ENCODE results near the gene GP2.

Gene GP2

DNA sequence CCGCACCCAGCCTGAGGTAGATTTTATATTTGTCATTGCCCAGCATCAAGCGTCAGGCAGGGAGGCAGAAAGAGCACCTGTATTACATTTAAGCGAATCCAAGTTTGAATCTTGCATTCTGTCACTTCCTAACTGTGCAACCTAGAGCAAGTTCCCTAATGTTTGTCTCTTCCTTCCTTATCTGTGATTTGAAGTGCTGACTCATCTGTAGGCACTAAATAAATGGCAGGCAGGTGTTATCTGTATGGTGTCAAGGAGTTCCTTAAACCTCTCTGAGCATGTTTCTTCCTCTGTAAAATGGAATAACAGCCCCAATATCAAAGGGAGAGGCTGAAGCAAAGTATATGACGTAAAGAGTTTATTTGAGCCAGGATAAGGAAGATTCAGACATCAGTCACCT is 24.3 kb downstream of the GP2 start:
- no peak for FAIRE-seq

DNA sequence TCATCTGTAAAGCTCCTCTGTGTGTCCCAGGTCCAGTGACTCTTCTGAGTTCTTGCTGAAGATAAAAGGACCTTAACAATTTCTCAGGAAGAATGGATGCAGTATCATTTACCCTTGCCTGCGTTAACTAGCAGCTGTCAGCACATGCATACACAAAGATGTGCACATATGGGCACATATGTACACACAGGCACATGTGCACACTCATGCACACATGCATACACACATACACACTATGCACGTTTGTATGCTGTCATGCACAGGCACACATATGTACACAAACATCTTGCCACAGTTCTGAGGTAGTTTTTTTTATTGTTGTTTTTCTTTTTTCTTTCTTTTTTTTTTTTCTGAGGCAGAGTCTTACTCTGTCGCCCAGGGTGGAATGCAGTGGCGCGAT is 24.9 kb downstream of the GP2 start:
- no peak for FAIRE-seq

DNA sequence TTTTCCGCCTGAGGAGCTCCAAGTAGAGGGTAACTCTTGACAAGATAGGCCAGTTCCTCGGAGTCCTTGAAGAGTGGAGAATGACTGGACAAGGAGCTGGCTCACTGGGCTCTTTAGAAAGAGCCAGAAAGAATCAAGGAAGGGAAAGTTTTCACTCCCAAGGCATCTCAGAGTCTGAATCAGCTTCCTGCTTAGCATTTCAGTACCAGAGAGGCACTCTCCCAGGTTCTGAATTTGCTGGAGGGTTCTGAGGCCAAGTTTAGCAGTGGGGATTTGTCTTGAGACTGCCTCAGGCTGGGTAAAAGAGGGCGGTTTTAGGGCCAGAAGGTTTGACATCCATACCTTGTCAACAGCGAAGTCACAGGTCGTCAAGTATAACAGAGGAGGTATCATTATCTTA is 25.5 kb downstream of the GP2 start:
- FAIRE-seq = no peak

DNA sequence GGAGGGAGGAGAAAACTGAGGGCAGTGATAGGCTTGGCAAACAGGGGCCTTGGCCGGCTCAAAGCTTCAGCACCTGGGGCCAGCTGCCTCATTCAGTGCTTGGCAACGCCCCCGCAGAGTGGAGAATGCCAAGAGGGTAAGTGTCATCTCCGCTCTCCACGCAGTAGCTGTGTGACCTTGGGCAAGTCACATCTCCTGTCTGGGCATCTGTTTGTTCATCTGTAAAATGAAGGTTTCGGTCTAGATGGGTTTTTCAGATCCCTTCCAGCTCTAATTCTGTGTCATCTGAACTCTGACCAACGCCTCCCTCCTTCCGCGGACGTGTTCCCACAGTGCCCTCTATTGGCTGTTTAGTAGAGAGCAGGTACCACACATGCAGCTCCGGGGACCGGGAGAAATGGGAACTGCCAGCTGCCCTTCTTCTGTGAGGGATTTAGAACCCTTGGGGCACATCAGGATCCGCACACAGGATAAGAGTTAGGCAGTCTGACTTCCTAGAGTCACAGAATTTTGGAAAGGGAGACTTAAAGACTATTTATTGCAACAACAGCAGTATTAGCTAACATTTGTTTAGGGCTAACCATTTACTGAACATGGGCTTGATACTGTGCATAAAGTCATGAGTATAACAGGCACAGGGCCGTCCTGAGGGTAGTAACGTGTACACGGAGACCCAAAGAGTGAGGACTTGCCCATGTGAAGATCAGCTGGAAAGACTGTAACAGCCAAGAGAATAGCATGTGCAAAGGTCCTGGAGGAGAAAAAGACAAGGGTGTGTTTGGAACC is 26.8 kb downstream of the GP2 start:
- no peak for FAIRE-seq

DNA sequence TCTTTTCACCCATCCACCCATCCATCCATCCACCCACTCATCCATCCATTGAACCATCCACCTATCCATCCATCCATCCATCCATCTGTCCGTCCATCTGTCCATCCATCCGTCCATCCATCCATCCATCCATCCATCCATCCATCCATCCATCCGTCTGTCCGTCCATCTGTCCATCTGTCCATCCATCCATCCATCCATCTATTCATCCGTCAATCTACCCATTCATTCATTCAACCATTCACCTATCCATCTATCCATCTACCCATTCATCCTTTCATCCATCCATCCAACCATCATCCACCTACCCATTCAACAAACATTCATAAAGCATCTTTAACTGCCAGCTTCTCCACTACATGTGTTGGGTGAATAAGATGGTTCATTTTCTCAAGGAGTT is 28.9 kb downstream of the GP2 start:
- FAIRE-seq = no peak

DNA sequence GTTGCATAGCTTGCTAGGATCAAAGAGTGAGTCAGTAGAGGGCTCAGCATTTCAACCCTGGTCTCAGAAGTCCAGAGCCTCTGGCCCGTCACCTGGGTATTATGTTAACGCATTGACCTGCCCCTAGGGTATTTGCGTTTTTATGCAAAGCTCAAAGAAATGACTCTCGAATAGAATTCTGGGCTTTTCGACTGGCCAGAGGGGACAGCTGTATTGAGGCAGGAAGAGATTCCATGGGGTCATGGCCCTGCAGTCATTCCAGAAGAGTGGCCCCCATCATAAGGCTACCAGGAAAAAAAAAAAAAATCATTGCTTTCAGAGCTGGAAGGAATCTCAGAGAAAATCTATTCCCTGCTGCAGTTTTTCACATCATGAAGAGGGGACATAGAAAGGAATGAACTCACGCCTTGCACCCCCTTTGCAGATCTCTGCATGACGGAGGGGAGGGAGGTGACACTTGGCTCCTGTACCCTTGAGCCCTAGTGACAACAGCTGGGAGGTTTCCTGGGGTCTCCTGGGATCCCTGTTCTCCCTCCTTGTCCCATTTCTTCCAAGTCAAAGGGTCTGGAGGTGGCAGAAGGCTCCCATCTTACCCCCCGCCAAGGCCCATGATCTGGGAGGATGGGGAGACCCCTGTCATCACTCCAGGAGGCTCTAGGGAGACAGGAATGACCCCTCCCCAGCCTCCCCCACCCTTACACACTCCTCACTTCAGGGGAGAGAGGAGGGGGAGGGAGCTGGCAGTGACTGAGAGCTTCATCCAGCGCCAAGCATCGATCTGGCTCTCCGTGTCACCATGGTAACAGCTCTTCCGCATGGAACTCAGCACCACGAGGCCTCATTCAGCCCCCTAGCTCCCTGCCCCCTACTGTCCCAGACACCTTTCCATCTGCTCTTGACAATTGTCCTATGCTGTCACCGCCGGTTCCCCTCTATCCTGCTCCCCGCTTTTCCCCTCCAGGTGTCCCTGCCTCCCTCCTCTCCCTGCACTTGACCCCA is 35.8 kb downstream of the GP2 start:
- no peak for FAIRE-seq

DNA sequence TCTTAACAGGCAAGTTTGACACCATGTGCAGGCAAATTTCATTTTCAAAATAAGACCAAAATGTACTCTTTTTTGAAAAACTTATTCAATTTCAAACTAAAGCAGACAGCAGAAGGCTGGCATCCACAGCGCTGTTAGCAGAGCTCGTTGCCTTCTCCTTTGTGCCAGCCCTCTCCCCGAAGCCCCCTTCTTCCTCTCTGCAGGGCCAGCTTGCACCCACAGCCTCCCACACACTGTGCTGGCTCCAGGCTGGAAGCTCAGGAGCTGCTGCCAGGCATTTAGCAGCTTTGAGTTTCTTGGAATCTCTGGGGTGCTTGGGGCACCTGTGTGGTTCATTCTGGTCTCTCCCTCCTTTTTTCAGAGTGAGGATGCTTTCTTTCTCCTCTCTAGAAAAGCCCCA is 37.7 kb downstream of the GP2 start:
- no peak for FAIRE-seq

DNA sequence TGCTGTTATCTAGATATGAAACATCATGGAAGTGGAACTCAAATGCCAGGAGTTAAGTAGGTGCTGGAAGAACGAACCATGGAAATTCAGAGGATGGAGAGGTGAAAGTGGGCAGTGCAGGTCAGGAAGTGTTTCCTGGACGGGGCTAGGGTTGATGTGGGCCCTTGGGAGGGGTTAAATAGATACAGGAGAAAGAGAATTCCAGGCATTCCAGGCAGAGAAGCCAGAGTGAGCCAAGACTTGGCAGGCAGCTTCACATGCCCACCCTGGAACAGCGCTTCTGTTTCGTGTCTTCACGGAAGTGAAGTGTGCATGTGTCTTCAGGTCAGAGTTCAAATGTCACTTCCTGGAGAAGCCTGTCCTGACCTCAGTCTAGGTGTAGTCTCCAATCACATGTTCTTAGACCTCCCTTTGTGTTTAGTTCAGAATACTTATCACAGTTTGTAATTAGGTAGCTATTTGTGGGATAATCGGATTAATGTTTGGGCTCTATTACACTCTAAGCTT is 41.3 kb downstream of the GP2 start:
- FAIRE-seq = no peak

DNA sequence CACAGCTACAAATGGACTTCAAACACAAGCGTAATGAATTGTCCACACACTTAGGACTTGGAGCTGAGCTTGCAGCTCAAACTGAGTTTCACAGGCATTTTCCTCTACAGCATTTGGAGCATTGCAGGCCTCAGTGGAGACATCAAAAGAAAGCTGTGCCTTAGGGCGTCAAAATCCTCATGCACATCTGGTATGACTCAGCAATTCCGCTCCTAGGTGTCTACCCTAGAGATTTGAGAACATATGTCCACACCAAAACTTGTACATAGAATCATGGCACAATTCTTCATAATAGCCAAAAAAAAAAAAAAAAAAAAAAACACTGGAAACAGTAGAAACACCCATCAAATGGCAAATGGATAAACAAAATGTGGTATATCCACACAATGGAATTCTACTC is 47.1 kb downstream of the GP2 start:
- no peak for FAIRE-seq

DNA sequence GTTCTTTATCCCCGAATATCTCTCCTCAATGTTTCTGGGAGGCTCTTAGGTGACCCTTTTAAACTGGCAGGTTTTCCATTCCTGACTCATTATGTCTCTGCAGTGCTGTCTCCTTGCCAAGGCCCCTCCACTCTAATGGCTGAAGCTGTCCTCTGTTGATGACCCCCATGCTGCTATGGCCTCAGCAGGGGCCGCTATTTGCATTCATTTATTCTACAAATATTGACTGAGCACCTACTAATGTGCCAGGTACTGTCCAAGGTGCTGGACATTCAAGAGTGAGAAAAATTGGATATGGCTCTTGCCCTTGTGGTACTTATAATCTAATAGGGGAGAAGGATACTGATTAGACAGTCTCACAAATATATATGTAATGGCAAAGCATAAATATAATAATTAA is 55.4 kb downstream of the GP2 start:
- no peak for FAIRE-seq

DNA sequence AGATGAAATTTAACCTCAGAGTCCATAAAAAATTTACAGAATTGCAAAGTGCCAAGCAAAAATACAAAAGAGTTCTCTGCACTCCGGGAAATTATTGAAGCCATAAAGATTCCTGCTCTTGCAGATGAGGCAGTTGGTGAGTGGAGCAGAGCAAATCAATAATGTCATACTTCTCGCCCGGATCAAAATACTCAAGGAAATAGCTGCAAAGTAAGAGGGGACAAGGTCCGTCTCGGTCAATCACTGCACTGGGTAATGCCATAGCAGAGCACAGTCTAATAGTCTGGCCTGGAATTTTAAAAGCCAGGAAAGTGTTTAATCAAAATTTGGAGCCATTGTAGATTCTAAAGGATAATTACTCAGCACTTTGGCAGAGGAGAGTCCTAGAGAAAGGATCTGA is 58.9 kb downstream of the GP2 start:
- no peak for FAIRE-seq

DNA sequence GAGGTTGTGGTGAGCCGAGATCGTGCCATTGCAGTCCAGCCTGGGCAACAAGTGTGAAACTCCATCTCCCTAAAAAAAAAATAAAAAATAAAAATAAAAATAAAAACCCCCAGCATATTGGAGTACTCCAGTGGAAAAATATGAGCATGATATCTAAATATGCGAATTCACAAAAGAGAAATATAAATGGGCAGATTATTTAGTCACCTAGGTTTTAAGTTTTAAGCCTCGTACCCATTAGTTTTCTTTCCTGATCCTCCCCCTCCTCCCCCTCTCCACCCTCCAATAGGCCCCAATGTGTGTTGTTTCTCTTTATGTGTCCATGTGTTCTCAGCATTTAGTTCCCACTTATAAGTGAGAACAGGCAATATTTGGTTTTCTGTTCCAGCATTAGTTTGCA is 62.3 kb downstream of the GP2 start:
- FAIRE-seq = no peak

DNA sequence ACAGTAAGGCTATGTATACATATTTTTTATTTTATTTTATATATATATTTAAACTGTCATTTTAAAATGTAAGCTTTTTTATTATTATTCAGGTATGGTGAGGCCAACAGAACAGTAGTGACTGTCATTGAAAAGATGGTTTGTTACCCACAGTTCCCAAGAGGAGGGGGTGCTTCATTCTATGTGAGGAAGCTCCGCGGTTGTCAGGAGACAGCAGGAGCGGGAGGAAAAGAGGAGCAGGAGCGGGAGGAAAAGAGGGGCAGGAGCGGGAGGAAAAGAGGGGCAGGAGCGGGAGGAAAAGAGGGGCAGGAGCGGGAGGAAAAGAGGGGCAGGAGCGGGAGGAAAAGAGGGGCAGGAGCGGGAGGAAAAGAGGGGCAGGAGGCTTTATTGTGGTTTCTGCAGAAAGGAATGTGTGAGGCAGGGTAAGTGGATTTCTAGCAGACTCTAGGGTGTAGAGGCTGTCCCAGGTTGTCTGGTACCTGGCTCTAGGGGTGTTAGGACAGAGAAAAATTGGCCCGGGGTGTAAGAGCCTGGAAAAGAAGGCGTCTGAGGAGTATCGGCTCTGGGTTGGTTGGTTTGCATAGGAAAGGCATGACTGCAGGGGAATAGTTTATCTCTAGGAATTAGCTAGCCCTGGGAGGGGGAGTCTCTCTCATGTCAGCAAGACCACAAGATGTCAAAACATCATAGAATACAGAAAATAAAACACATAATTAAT is 64.0 kb downstream of the GP2 start:
- no peak for FAIRE-seq

DNA sequence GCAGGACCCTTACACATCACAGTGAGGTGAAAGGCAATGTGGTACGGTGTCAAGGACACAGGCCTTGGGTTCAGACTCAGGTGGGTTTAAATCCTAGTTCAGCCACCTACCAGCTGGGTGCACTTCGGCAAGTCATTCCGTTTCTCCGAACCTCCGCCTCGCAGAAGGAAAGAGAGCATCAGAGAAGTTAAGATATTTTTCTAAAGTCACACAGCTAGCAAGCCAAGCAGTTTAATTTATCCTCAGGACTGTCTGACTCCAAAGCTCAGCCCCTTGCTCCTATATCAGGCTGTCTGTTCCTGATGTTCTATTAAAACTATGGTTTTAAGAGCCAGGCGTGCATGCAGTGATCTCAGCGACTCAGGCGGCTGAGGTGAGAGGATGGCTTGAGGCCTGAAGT is 65.1 kb downstream of the GP2 start:
- FAIRE-seq = no peak

DNA sequence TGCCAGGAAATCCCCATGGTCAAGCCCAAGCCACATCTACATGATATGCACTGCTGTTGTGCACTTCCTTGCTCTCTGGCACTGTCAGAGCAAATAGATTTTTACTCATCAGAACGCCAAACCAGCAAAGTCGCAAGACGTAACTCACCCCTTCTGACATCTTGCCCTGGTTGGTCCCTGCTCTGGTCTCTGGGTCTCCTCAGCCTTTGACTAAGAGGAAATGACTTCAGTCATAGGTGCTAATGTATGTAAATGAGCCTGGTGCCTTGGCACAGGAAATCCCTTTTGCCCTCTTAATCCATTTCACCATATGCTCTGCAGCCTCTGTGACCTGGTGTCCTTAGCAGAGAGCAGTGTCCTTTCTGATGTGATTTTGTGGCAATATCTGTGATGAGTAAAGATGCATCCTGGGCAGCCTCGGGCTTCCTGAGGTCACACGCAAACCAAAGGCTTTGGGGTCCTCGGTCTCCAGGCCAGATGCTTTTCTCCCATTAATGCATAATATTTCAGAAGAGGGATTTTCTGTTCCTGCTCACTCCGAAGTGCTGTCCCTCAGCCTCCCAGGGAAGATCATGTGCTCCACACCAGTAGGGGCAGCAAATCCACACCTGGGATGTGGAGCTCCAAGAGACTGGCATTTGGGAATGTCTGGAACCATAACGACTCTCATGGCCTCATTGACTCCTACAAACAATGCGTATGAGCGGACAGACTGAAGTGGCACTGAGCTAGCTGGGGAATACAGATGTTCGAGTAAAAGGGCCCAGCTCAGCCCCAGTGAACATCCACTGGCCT is 66.9 kb downstream of the GP2 start:
- FAIRE-seq = no peak
